Measurements from ENCODE around the gene RPS27. TPM values are rescaled to one million over a fixed set of nuclear protein-coding genes. Genes with fewer than 3 reads are reported as not detected.

The RPS27 gene
- total RNA-seq, result 1,000 to 10,000 TPM; 1,111 to 1,746 TPM

GRCh38 chr1:153990468-153991150, at the start of gene RPS27:
RPS27 (plus strand) TSS chr1:153990762; CDS start chr1:153990797, 35 bp downstream.
- ATAC-seq (replicated peaks), result peak; percentile 94
- H3K27me3 Mint-ChIP-seq, result no peaks in the 10 kb centered on the region
- H3K36me3 Mint-ChIP-seq (ENCODE audit: low read depth), result peaks cover 53% of the 10 kb centered on the region
- H3K9me3 Mint-ChIP-seq, result no peaks in the 10 kb centered on the region
- H3K27ac Mint-ChIP-seq, result peak within 1 kb of the TSS; percentile 94
- peak within 1 kb of the TSS; percentile 88 for H3K4me3 Mint-ChIP-seq
- peaks cover 19% of the 10 kb centered on the region for H3K4me1 Mint-ChIP-seq

DNA sequence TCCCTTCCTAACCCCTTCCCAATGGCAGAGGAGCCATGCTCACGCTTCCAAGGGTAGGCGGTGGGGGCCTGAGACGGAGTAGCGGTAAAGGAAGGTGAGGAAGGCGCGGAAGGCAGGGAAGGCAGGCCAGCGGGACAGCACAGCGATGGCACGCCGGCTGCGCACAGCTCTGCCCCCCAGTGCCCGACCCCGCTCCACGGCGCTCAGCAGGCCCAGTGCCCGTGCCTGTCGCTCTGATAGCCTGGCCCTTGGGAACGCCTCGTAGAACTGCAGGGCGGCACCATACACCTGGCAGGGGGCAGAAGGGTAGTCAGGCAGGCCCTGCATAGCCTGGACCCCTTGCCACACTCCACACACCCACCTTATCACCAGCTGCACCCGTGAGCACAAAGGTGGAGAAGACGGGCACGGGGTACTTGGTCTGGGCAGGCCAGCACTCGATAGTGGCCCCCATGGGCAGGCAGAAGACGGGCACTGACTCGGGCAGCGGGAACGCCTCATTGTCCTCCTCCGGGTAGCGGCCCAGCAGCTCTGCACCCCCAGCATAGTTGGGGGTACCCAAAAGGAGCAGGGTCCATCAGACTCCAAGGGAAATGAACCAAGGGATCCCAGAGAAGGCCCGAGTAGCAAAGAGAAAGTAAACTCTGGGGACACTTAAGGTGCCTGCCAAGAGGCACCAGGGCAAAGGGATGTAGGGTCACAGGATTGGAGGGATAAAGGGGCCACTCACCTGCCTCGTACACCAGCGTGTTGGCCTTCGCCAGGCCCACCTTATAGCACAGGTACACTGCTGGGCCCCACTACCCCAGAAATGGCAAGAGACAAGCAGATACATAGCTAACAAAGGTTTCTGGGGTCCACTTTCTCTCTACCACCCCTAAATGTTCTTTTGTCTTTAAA, 48.5 kb upstream of the RPS27 start:
- Mint-ChIP-seq H3K4me1 (peaks cover 26% of the 10 kb centered on the region), H3K4me3 (no peak overlapping the region), H3K36me3 (ENCODE audit: low read depth) (peaks cover 88% of the 10 kb centered on the region), H3K27ac (peak overlapping the region; percentile 96), H3K9me3 (no peaks in the 10 kb centered on the region), H3K27me3 (no peaks in the 10 kb centered on the region)
- no peak for ATAC-seq (replicated peaks)

DNA sequence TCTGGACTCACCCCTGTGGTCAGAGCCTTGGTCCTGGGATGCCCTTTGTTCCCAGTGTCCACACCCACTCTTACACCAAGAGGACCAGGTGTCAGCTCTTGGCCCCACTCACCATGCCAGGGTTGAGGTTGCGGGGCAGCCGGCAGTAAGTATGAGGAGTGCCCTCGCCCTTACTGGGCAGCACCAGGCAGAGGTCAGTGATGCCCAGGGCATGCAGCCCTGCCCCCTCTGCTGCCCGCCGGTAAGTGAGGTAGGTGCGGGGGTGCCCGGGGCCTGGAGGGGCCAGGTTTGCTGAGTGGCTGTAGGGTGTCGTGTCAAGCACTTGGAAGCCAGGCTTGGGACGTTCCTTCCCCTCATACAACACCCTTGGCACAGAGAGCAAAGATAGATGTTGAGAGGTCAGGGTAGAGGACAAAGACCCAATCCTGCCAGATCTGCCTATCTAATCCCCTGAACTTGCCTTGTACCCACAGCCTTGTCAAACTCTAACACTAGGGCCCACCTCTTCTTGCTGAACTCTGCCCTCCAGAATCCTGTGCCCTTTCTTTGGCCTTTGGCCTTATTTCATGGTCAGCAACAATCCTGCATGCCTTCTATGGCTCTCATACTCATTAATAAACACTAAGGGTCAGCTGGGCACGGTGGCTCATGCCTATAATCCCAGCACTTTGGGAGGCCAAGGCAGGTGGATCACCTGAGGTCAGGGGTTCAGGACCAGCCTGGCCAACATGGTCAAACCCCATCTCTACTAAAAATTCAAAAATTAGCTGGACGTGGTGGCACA, 47.6 kb upstream of the RPS27 start:
- ATAC-seq (replicated peaks), result no peak
- Mint-ChIP-seq H3K9me3 (no peaks in the 10 kb centered on the region), H3K4me3 (no peak overlapping the region), H3K4me1 (peaks cover 29% of the 10 kb centered on the region), H3K27me3 (no peaks in the 10 kb centered on the region), H3K27ac (peak overlapping the region; percentile 96), H3K36me3 (ENCODE audit: low read depth) (peaks cover 87% of the 10 kb centered on the region)

DNA sequence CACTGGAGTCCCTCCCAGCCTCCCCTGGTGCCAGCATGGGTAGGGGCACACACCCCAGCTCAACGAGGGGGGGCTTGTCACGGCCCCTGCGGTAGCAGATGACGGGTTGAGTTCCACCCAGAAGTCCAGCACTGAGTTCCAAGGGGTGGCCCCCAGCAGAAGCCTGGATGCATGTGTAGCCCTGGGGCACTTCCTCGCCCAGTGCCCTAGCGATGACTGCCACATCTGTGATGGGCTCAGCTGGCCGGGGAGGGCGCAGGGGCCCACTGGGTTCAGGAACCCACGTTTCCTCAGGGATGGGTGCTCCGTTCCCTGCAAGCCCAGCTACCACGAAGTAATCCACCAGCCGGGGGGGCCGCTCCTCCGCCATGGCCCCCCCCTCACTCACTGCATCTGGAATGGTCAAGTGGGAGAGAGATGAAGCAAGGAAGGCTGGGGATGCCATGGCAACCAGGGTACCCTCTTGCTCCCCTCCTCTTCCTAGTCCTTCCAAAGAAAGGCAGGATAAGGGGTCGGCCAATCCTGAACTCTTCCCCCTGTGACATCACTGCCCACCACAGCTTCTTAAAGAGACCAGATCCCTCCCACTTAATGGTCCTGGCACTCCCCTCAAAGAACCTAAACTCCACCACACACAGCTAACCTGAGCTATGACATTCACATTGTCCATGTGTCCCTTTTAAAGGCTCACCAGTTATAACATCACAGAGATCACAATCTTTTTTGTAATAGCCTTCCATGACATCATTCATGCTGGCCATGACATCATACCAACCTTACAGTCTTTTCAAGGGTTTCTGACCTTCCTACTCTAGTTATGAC, 46.3 kb upstream of the RPS27 start:
- no peaks in the 10 kb centered on the region for H3K27me3 Mint-ChIP-seq
- no peak for ATAC-seq (replicated peaks)
- H3K9me3 Mint-ChIP-seq, result no peaks in the 10 kb centered on the region
- peaks cover 29% of the 10 kb centered on the region for H3K4me1 Mint-ChIP-seq
- H3K4me3 Mint-ChIP-seq, result peak overlapping the region; percentile 90
- H3K36me3 Mint-ChIP-seq (ENCODE audit: low read depth), result peaks cover 87% of the 10 kb centered on the region
- H3K27ac Mint-ChIP-seq, result peak overlapping the region; percentile 96

DNA sequence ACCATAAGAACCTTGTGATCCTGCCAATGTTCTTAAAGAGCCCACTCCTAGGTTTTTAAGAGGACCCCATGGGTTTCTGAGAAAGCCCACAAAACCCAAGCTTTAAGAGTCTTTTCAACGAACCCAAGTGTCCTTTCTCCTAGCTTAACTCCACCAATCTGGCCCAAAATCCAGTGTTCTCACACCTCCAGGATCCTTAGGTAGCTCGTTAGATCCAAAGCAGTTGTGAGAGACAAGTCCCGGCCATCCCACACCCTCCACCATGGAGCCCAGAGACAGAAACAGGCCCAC, 45.8 kb upstream of the RPS27 start:
- Mint-ChIP-seq H3K4me3 (peak overlapping the region; percentile 90), H3K4me1 (peaks cover 29% of the 10 kb centered on the region), H3K9me3 (no peaks in the 10 kb centered on the region), H3K27me3 (no peaks in the 10 kb centered on the region), H3K27ac (peak overlapping the region; percentile 96), H3K36me3 (ENCODE audit: low read depth) (peaks cover 83% of the 10 kb centered on the region)
- ATAC-seq (replicated peaks), result peak; percentile 3

DNA sequence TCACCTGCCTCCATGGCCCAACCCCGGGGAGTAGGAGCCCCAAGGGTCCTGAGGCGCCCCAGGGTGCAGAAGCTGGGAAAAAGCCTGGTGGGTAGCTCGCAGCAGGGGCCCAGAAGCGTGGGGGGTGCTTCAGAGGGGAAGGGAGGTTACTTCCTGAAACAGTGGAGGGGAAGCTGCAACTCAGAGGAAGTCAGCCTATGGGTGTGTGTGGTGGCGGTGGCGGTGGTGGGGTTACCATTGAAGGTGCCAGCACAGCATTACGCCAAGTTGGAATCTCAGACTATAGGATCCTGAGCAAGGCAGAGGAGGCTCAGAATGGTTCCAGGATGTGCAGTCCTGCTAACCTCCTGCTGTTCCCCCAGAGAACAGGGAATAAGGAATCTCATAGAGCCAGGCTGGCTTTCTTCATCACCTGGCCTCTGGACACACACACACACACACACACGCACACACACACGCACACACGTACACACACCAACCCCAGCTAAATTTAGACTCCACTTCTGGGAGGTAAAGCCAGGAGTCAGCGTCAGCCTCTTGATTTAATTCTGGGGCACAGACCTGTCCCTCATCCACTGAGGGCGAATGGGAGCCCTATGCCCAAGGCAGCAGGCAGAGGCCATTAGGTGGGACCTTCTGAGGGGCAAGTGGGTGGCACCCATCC, 45.3 kb upstream of the RPS27 start:
- H3K27me3 Mint-ChIP-seq, result no peaks in the 10 kb centered on the region
- H3K36me3 Mint-ChIP-seq (ENCODE audit: low read depth), result peaks cover 83% of the 10 kb centered on the region
- ATAC-seq (replicated peaks), result peak; percentile 68
- H3K4me3 Mint-ChIP-seq, result peak overlapping the region; percentile 90
- no peaks in the 10 kb centered on the region for H3K9me3 Mint-ChIP-seq
- peak overlapping the region; percentile 96 for H3K27ac Mint-ChIP-seq
- H3K4me1 Mint-ChIP-seq, result peaks cover 28% of the 10 kb centered on the region

DNA sequence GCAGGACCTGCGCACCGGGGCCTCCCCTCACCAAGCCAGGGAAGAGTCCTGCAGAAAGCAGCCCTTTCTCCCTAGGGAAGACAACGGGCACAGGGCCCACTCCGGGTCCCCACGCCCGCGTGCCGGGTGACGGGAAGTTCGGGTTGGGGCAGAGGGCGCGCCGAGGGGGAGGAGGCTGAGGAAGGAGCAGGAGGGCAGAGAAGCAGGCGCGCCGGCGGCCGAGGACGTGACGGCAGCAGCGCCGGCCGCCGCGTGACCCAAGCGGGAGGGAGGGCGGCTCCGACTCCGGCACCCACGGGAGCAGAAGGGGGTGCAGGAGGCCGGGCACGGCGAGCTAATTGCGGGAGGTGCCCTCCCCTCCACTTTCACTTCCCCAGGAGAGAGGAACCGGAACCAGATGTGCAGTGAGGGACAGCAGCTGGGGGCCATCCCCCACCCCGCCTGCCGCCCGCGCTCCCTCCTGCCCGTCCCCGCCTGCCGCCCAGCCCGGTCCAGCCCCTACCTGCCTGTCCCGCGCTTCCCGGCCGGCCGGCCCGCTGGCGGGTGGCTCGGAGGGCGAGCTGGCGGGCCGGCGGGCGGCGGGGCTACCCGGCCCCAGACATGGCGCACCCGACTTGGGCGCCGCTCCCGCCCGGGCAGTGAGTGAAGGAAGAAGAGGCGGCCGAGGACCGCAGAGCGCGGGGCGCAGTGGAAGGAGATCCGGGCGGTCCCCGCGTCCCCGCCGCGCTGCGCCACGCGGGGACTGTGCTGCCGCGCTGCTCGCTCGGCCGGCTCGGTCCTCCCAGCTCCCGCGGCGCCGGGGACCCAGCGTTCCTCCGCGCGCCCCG, 44.6 kb upstream of the RPS27 start:
- peak overlapping the region; percentile 90 for H3K4me3 Mint-ChIP-seq
- no peaks in the 10 kb centered on the region for H3K9me3 Mint-ChIP-seq

DNA sequence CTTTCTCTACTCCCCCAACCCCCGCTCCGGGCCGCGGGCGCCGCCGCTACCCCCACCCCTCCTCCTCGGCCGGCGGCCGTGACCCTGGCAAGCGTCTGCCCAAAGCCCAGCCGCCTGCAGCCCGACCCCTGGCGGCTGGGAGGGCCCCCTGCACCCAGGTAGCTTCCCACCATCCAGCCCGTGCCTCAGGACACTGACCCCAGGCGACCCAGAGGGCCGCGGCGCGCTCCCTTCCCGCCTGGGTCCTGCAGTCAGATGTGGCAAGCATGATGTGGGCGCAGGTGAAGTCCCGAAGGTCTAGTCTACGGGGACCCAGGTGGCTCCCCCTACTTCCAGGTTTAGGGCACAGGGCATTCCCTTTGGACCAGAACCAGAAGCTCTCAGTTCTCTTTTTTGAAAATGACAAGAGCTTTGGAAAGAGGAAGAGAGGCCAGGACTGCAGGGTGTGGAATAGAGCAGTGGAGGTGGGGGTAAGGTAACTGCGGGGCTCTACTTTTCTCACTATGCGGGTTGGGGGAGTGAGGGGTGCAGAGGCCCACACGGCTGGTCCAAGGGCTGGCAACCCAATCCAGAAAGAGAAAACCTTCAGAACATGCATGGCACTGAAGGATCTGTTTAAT, 43.8 kb upstream of the RPS27 start, which contains the start of gene DENND4B:
DENND4B (minus strand) TSS at position 97 of the 620 bp plus-strand sequence. CDS start 2,344 bp downstream, outside the sequence.
- ATAC-seq (replicated peaks), result peak; percentile 71
- Mint-ChIP-seq H3K4me1 (peaks cover 30% of the 10 kb centered on the region), H3K27me3 (no peaks in the 10 kb centered on the region), H3K27ac (peak within 1 kb of the TSS; percentile 96), H3K9me3 (no peaks in the 10 kb centered on the region), H3K36me3 (ENCODE audit: low read depth) (peaks cover 86% of the 10 kb centered on the region), H3K4me3 (peak within 1 kb of the TSS; percentile 90)

More for the DNA sequence above, 44.6 kb upstream of the RPS27 start:
- ATAC-seq (replicated peaks), result peak; percentile 75
- H3K4me1 Mint-ChIP-seq, result peaks cover 28% of the 10 kb centered on the region
- no peaks in the 10 kb centered on the region for H3K27me3 Mint-ChIP-seq
- peaks cover 84% of the 10 kb centered on the region for H3K36me3 Mint-ChIP-seq (ENCODE audit: low read depth)
- H3K27ac Mint-ChIP-seq, result peak overlapping the region; percentile 96

DNA sequence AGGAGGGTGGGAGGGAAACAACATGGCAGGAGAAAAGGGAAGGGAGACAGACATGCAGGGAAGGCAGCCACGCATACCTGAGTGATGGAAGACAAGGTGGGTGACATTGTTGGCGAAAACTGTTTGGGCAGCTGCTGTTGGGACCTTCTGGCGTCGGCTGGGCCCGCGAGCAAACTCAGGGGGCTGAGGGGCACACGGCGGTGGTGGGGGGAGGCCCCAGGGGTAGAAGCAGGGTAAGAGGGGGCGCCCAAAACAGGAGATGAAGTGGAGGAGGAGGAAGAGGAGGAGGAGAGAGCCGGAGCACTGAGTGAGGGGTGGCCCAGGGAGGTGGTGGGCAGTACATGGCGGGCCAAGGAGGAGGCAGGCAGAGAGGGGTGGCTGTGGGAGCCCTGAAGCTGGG, 39.4 kb upstream of the RPS27 start:
- Mint-ChIP-seq H3K4me1 (peaks cover 23% of the 10 kb centered on the region), H3K27me3 (no peaks in the 10 kb centered on the region), H3K27ac (peak overlapping the region; percentile 85), H3K9me3 (no peaks in the 10 kb centered on the region), H3K36me3 (ENCODE audit: low read depth) (peaks cover 84% of the 10 kb centered on the region), H3K4me3 (no peak overlapping the region)
- ATAC-seq (replicated peaks), result no peak

DNA sequence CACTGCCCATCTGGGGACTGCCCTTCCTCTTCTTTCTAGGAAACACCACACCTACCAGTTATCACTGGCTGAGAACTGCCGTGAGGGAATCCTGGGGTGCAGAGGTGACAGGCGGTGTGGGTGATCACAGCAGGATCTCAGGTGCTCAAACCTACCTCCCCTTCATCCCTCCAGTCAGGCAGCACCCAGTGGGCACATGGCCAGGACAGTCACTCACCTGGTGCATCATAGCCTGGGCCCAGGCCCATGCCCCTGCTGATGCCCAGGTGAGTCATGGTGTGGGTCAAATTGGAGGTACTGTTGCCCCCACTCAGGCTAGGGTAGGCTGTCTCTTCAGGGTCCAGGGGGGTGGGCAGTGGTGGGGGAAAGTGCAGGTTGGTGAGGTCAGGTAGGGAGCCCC, 38.8 kb upstream of the RPS27 start:
- H3K4me1 Mint-ChIP-seq, result peaks cover 26% of the 10 kb centered on the region
- H3K36me3 Mint-ChIP-seq (ENCODE audit: low read depth), result peaks cover 87% of the 10 kb centered on the region
- no peak for ATAC-seq (replicated peaks)
- no peak overlapping the region for H3K4me3 Mint-ChIP-seq
- peak overlapping the region; percentile 63 for H3K27ac Mint-ChIP-seq
- no peaks in the 10 kb centered on the region for H3K9me3 Mint-ChIP-seq
- no peaks in the 10 kb centered on the region for H3K27me3 Mint-ChIP-seq

GRCh38 chr1:153953859-153954365, 36.6 kb upstream of the RPS27 start:
- ATAC-seq (replicated peaks), result no peak

GRCh38 chr1:153954826-153955225, 35.7 kb upstream of the RPS27 start:
- H3K27ac Mint-ChIP-seq, result no peak overlapping the region

More at GRCh38 chr1:153953859-153954365, 36.6 kb upstream of the RPS27 start:
- H3K4me1 Mint-ChIP-seq, result peaks cover 31% of the 10 kb centered on the region
- no peaks in the 10 kb centered on the region for H3K9me3 Mint-ChIP-seq
- peak overlapping the region; percentile 99 for H3K4me3 Mint-ChIP-seq
- H3K27ac Mint-ChIP-seq, result peak overlapping the region; percentile 73
- H3K27me3 Mint-ChIP-seq, result no peaks in the 10 kb centered on the region
- peaks cover 88% of the 10 kb centered on the region for H3K36me3 Mint-ChIP-seq (ENCODE audit: low read depth)

More at GRCh38 chr1:153954826-153955225, 35.7 kb upstream of the RPS27 start:
- H3K27me3 Mint-ChIP-seq, result no peaks in the 10 kb centered on the region
- ATAC-seq (replicated peaks), result no peak
- peaks cover 31% of the 10 kb centered on the region for H3K4me1 Mint-ChIP-seq
- no peaks in the 10 kb centered on the region for H3K9me3 Mint-ChIP-seq
- peaks cover 92% of the 10 kb centered on the region for H3K36me3 Mint-ChIP-seq (ENCODE audit: low read depth)
- peak overlapping the region; percentile 99 for H3K4me3 Mint-ChIP-seq
